PC-3 (cell line): ENCODE results near the gene WDR81. TPM values are rescaled to one million over a fixed set of nuclear protein-coding genes. Genes with fewer than 3 reads are reported as not detected.
A peak's percentile ranks its signal among the peaks of the same experiment; 100 is the strongest.

Source experiments
- ATAC-seq: fragments of 200-7000 bp; cut with Tn5 transposase; 2 replicates; pipeline ENCODE4 v1.9.1; 2020; ENCODE audit warnings: mild to moderate bottlenecking, moderate library complexity
- BruUV-seq: library from RNA; stranded (reverse); fragments of 400-500 nt; replicated peaks from 2 replicates; lab custom pipeline; 2021; lab: Mats Ljungman, UMichigan
- CTCF ChIA-PET: fragments of 300-600 bp; sonication (Branson Sonifier 250); formaldehyde crosslinking; loops from one replicate; lab custom pipeline; 2022; ENCODE audit warnings: antibody characterized with exemption; lab: Charles Lee
- POLR2A ChIA-PET: fragments of 300-600 bp; sonication (Branson Sonifier 250); formaldehyde crosslinking; loops from one replicate; lab custom pipeline; 2022; ENCODE audit warnings: antibody characterized with exemption; ENCODE audit not compliant: unreplicated experiment; lab: Charles Lee
- DNase-seq: peaks from one replicate; pipeline ENCODE4 v3.0.0-alpha.2; 2015
- H2AFZ ChIP-seq: fragments of 300-600 bp; sonication (generic); 2 replicates; pipeline ENCODE4 v1.6.0; 2016; ENCODE audit warnings: antibody characterized with exemption, low read length
- H3F3A ChIP-seq: fragments of 300-600 bp; sonication (generic); one replicate; pipeline ENCODE4 v1.6.0; 2017; ENCODE audit warnings: antibody characterized with exemption, low read length, control low read depth, mild to moderate bottlenecking; ENCODE audit not compliant: unreplicated experiment
- H3K27ac ChIP-seq: fragments of 300-600 bp; sonication (generic); 2 replicates; pipeline ENCODE4 v1.5.1; 2016; ENCODE audit warnings: mild to moderate bottlenecking, low read length
- H3K27me3 ChIP-seq: fragments of 300-600 bp; sonication (generic); 2 replicates; pipeline ENCODE4 v1.6.1; 2016; ENCODE audit warnings: low read length, mixed read lengths
- H3K36me3 ChIP-seq: fragments of 300-600 bp; sonication (generic); 2 replicates; pipeline ENCODE4 v1.6.1; 2016; ENCODE audit warnings: low read depth, mixed run types, low read length, mixed read lengths
- H3K4me1 ChIP-seq: fragments of 300-600 bp; sonication (generic); 2 replicates; pipeline ENCODE4 v1.5.1; 2016; ENCODE audit warnings: low read length; ENCODE audit not compliant: insufficient read depth
- H3K4me2 ChIP-seq: fragments of 300-600 bp; sonication (generic); 2 replicates; pipeline ENCODE4 v1.6.0; 2016; ENCODE audit warnings: low read length
- H3K4me3 ChIP-seq: fragments of 300-600 bp; sonication (generic); 2 replicates; pipeline ENCODE4 v1.5.1; 2016; ENCODE audit warnings: mild to moderate bottlenecking, low read length, mixed read lengths
- H3K79me2 ChIP-seq: fragments of 300-600 bp; sonication (generic); 2 replicates; pipeline ENCODE4 v1.6.1; 2017; ENCODE audit warnings: low read length, mixed read lengths
- H3K9ac ChIP-seq: fragments of 300-600 bp; sonication (generic); 2 replicates; pipeline ENCODE4 v1.6.0; 2016; ENCODE audit warnings: mild to moderate bottlenecking, low read length
- H3K9me2 ChIP-seq: fragments of 300-600 bp; sonication (generic); replicated peaks from 2 replicates; pipeline ENCODE4 v1.6.1; 2016; ENCODE audit warnings: mixed run types, low read length, mixed read lengths
- H3K9me3 ChIP-seq: fragments of 300-600 bp; sonication (generic); 2 replicates; pipeline ENCODE4 v1.6.1; 2016; ENCODE audit warnings: low read length, mixed read lengths
- H4K20me1 ChIP-seq: fragments of 300-600 bp; sonication (generic); 2 replicates; pipeline ENCODE4 v1.6.1; 2016; ENCODE audit warnings: low read length, mixed read lengths
- EZH2 ChIP-seq: fragments of 300-600 bp; sonication (generic); IDR thresholded peaks from one replicate; pipeline ENCODE4 v1.6.1; 2017; ENCODE audit warnings: antibody characterized with exemption, mild to moderate bottlenecking, low read length; ENCODE audit not compliant: unreplicated experiment
- EZH2phosphoT487 ChIP-seq: fragments of 300-600 bp; sonication (generic); IDR thresholded peaks from 2 replicates; pipeline ENCODE4 v1.6.1; 2018; ENCODE audit warnings: mild to moderate bottlenecking, antibody characterized with exemption, low read length, borderline replicate concordance
- intact Hi-C: fragments of 100-400 bp; cut with micrococcal nuclease; formaldehyde crosslinking; loops from 2 replicates; pipeline ENCODE4 v1.9.0; 2023
- total RNA-seq: library from RNA; depleted of rRNA; stranded (reverse); fragments of >200 nt; gene quantifications from 2 replicates; pipeline ENCODE4 v1.2.3, GENCODE V29; 2014
- TF ChIP-seq, protein P1 (sequence below): fragments of 300-600 bp; sonication (generic); conservative IDR thresholded peaks from 2 replicates; pipeline ENCODE4 v1.5.1; 2017; ENCODE audit warnings: antibody characterized with exemption, low read depth, mild to moderate bottlenecking, low read length

The WDR81 gene
- total RNA-seq, 1 experiment from 2014 or later: 14.6 TPM

GRCh38 chr17:1710807-1711553 lies 13.5 kb upstream of the WDR81 start:
- Histone ChIP-seq H3K4me1 (peaks cover 33% of the 10 kb centered on the region), H3K4me3 (peak overlapping the region; percentile 70), H2AFZ (no peak overlapping the region), H3F3A (peaks cover 13% of the 10 kb centered on the region), H3K9me3 (no peaks in the 10 kb centered on the region), H3K4me2 (peak overlapping the region; percentile 93), H3K79me2 (peaks cover 46% of the 10 kb centered on the region), H3K27me3 (no peaks in the 10 kb centered on the region), H3K36me3 (peaks cover 21% of the 10 kb centered on the region), H3K9ac (peak overlapping the region; percentile 63), H3K27ac (peak overlapping the region; percentile 57), H4K20me1 (peaks cover 35% of the 10 kb centered on the region), H3K9me2 (no peaks in the 10 kb centered on the region)
- no peak for TF ChIP-seq EZH2
- TF ChIP-seq EZH2phosphoT487: no peak
- TF ChIP-seq, protein P1, sequence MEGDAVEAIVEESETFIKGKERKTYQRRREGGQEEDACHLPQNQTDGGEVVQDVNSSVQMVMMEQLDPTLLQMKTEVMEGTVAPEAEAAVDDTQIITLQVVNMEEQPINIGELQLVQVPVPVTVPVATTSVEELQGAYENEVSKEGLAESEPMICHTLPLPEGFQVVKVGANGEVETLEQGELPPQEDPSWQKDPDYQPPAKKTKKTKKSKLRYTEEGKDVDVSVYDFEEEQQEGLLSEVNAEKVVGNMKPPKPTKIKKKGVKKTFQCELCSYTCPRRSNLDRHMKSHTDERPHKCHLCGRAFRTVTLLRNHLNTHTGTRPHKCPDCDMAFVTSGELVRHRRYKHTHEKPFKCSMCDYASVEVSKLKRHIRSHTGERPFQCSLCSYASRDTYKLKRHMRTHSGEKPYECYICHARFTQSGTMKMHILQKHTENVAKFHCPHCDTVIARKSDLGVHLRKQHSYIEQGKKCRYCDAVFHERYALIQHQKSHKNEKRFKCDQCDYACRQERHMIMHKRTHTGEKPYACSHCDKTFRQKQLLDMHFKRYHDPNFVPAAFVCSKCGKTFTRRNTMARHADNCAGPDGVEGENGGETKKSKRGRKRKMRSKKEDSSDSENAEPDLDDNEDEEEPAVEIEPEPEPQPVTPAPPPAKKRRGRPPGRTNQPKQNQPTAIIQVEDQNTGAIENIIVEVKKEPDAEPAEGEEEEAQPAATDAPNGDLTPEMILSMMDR: no peak
- ChIA-PET CTCF (no interaction called here), POLR2A (interaction anchor here (0.5 kb wide), 1 partner anchor 13 kb away, joined by 7 read pairs; no protein-coding TSS in a partner anchor)
- no peak; the same call in 1 of the 2 replicates for ATAC-seq
- intact Hi-C loops: loop anchor here (2.0 kb wide), 1 partner anchor 26 kb away; the partner anchor contains the start of gene PRPF8
- BruUV-seq: no TSS peak
- DNase-seq: peak; percentile 28

- TF ChIP-seq, protein P1: no peak
- TF ChIP-seq EZH2: no peak
- Histone ChIP-seq H3K9me3 (no peaks in the 10 kb centered on the region), H2AFZ (no peak overlapping the region), H4K20me1 (peaks cover 35% of the 10 kb centered on the region), H3K36me3 (peaks cover 21% of the 10 kb centered on the region), H3K4me3 (no peak overlapping the region), H3K27ac (peak overlapping the region; percentile 57; the same call in 1 of the 2 replicates), H3K4me2 (peak overlapping the region; percentile 93; the same call in 1 of the 2 replicates), H3K9me2 (no peaks in the 10 kb centered on the region), H3K9ac (no peak overlapping the region), H3K79me2 (peaks cover 46% of the 10 kb centered on the region), H3F3A (peaks cover 13% of the 10 kb centered on the region), H3K4me1 (peaks cover 33% of the 10 kb centered on the region), H3K27me3 (no peaks in the 10 kb centered on the region)
- DNase-seq: no peak
- no TSS peak for BruUV-seq
- ATAC-seq: no peak
- POLR2A ChIA-PET: no interaction called here
- CTCF ChIA-PET: no interaction called here
- intact Hi-C loops: loop anchor here (2.0 kb wide), 1 partner anchor 27 kb away; the partner anchor contains the start of gene PRPF8
Observed at GRCh38 chr17:1711804-1712203, 12.7 kb upstream of the WDR81 start.

DNA sequence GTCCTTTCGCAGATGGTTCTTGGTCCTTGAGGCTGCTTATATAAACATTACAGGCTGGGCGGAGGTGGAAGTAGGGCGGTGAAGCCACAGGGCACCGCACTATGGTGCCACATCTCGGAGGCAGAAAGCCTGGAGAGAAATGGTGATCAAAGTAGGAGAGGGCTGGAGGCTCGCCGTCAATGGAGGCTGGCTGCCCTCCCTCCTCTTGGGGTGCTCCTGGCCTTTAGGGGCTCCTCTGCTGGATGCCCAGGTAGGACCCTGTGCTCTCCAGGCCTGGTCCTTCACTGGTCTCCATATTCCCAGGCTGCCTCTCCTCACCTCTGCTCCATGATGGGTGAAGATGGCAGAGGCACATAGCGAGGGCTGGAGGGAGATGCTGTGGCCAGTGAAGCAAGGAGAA lies 12.2 kb upstream of the WDR81 start:
- no peaks in the 10 kb centered on the region for H3K9me2 ChIP-seq
- ChIA-PET POLR2A (no interaction called here), CTCF (no interaction called here)
- DNase-seq (no peak), ATAC-seq (no peak)
- no peaks in the 10 kb centered on the region for H3K9me3 ChIP-seq
- no peak overlapping the region for H3K27ac ChIP-seq
- TF ChIP-seq EZH2 (no peak), EZH2phosphoT487 (no peak)
- TF ChIP-seq, protein P1: no peak
- no peak overlapping the region for H3K9ac ChIP-seq
- H3F3A ChIP-seq: peaks cover 13% of the 10 kb centered on the region
- no peak overlapping the region for H3K4me3 ChIP-seq
- intact Hi-C loops: no loop called here
- peaks cover 35% of the 10 kb centered on the region for H4K20me1 ChIP-seq
- peaks cover 46% of the 10 kb centered on the region for H3K79me2 ChIP-seq
- no peak overlapping the region for H2AFZ ChIP-seq
- H3K4me2 ChIP-seq: peak overlapping the region; percentile 100; the same call in 1 of the 2 replicates
- no peaks in the 10 kb centered on the region for H3K27me3 ChIP-seq
- peaks cover 33% of the 10 kb centered on the region for H3K4me1 ChIP-seq
- peaks cover 21% of the 10 kb centered on the region for H3K36me3 ChIP-seq
- BruUV-seq: no TSS peak
